Fibroblast of pulmonary artery (primary cell): ENCODE data around the gene GREB1L.

Source experiments
- DNase-seq: peaks from one replicate; pipeline ENCODE4 v3.0.0-alpha.2; 2010; ENCODE audit warnings: low read depth
- H3K4me3 ChIP-seq: replicated peaks from 2 replicates; pipeline ENCODE4 v1.5.1; 2011; ENCODE audit warnings: low read depth, mild to moderate bottlenecking, control low read depth, low read length, moderate library complexity
- TF ChIP-seq, protein P1 (sequence below): IDR thresholded peaks from 2 replicates; pipeline ENCODE4 v1.5.1; 2011; ENCODE audit warnings: mild to moderate bottlenecking, control low read depth, low read length, inconsistent platforms; ENCODE audit errors: missing control alignments

Gene GREB1L

GRCh38 chr18:21538230-21538629 lies 296.2 kb downstream of the GREB1L start:
- H3K4me3 ChIP-seq: no peak overlapping the region
- no peak for DNase-seq
- TF ChIP-seq, protein P1, sequence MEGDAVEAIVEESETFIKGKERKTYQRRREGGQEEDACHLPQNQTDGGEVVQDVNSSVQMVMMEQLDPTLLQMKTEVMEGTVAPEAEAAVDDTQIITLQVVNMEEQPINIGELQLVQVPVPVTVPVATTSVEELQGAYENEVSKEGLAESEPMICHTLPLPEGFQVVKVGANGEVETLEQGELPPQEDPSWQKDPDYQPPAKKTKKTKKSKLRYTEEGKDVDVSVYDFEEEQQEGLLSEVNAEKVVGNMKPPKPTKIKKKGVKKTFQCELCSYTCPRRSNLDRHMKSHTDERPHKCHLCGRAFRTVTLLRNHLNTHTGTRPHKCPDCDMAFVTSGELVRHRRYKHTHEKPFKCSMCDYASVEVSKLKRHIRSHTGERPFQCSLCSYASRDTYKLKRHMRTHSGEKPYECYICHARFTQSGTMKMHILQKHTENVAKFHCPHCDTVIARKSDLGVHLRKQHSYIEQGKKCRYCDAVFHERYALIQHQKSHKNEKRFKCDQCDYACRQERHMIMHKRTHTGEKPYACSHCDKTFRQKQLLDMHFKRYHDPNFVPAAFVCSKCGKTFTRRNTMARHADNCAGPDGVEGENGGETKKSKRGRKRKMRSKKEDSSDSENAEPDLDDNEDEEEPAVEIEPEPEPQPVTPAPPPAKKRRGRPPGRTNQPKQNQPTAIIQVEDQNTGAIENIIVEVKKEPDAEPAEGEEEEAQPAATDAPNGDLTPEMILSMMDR: no peak

- H3K4me3 ChIP-seq: no peak overlapping the region
- no peak for DNase-seq
- TF ChIP-seq, protein P1: no peak
Measured at GRCh38 chr18:21546423-21546822, 304.4 kb downstream of the GREB1L start.

GRCh38 chr18:21548647-21549046 lies 306.6 kb downstream of the GREB1L start:
- no peak overlapping the region for H3K4me3 ChIP-seq
- no peak for DNase-seq
- TF ChIP-seq, protein P1: no peak

- TF ChIP-seq, protein P1: no peak
- no peak overlapping the region for H3K4me3 ChIP-seq
- no peak for DNase-seq
Measured at GRCh38 chr18:21550510-21550970, 308.5 kb downstream of the GREB1L start.

DNA sequence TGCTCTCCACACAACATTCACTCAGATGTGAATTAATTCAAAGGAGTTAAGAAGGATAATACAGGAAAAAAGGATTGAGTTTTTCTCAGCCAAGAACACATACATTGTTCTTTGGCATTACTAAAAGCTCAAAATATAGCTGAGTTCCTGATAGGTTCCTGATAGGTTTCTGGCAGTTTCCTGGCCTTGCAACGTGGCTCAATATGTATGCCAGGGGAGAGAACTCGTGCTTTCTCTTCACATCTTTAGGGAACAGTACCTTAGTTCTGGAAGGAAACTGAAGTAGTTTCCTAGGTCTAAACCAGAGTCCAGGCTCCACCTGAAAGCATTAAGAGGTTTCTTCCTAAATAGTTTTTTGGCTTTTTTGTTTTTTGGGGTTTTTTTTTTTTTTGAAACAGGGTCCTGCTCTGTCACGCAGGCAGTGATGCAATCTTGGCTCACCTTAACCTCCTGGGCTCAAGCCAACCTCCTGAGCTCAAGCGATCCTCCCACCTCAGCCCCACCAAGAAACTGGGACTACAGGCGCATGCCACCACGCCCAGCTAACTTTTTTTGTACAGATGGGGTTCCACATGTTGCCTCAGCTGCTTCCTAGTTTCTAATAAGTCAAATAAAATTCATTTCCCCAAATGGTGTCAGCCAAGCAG lies 315.7 kb downstream of the GREB1L start:
- TF ChIP-seq, protein P1: no peak
- H3K4me3 ChIP-seq: no peak overlapping the region
- DNase-seq: peak; percentile 33

DNA sequence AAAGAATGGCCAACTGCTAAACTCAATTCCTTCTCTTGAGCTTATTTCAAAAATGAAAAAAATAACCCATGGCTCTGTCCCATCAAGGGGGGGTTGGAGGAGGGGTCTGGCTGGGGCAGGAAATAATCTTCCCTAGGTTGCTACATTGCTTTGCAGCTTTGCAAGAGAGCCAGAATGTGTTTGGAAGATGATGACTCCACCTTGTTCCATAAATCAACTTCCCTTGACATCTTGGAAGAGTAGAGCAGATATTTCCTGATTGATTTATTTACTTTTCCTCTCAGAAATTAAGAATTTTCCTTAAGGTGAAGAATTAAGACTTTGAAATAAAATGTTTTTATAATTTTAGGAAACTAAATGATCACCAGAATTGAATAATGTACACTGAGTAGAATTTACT lies 317.2 kb downstream of the GREB1L start:
- DNase-seq: no peak
- TF ChIP-seq, protein P1: no peak
- H3K4me3 ChIP-seq: no peak overlapping the region

DNA sequence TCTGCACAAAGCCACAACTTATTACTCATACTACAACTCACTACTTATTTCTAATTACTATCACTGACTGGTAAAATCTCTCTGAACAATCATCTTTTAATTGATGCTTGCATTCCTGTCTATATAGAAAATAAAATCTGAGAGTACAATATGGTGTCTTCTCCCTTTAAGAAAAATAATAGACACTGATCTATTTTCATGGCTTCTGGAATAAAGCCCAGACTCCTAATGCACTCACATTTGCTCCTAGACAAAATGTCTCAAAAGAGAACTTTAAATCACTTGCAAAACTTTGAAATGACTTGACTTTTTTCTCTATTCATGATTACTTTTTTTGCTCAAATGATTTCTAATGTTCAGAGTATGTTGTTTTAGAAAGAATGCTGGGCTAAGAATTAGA lies 329.7 kb downstream of the GREB1L start:
- no peak overlapping the region for H3K4me3 ChIP-seq
- TF ChIP-seq, protein P1: no peak
- DNase-seq: peak; percentile 2
